Kidney (tissue), 14 donors: ENCODE data around the gene SLC25A12. TPM values are rescaled to one million over a fixed set of nuclear protein-coding genes. Genes with fewer than 3 reads are reported as not detected.
"Not testable (repeated sequence)": the region's sequence is repeated elsewhere in the genome, so short reads cannot be mapped to it uniquely, and the experiment has no call there.

Experiments
- DNase-seq, 5 donors: peaks; one replicate each; pipeline ENCODE4 v3.0.0-alpha.2; 2013 to 2020
- FAIRE-seq: peaks from 2 replicates; lab custom pipeline; 2012; peaks lifted over from hg19 to GRCh38; lab: Jason Lieb, UNC
- H3K27ac ChIP-seq, 2 donors: one replicate each; pipeline ENCODE4 v1.7.0; 2013; ENCODE audit warnings: low read depth in 2 of 2, low read length in 2 of 2, inconsistent platforms in 1 of 2
- H3K27me3 ChIP-seq: one replicate; pipeline ENCODE4 v1.7.1; 2013; ENCODE audit warnings: low read length, inconsistent platforms; ENCODE audit not compliant: control insufficient read depth, insufficient read depth
- H3K36me3 ChIP-seq, 3 donors: one replicate each; pipeline versions ENCODE4 v1.7.0 to v1.7.1; 2013; ENCODE audit warnings: low read length in 3 of 3, control low read depth in 1 of 3, inconsistent platforms in 1 of 3; ENCODE audit not compliant: insufficient read depth in 3 of 3, control insufficient read depth in 2 of 3
- H3K4me1 ChIP-seq, 3 donors: one replicate each; pipeline versions ENCODE4 v1.7.0 to v1.7.1; 2013; ENCODE audit warnings: low read length in 3 of 3, inconsistent platforms in 1 of 3, low read depth in 1 of 3; ENCODE audit not compliant: control insufficient read depth in 2 of 3, insufficient read depth in 2 of 3
- H3K4me3 ChIP-seq, 3 donors: one replicate each; pipeline versions ENCODE4 v1.7.0 to v1.8.1; 2013; ENCODE audit warnings: low read length in 3 of 3, control low read depth in 1 of 3, inconsistent platforms in 1 of 3
- H3K9ac ChIP-seq, 3 donors: one replicate each; pipeline versions ENCODE4 v1.7.0 to v1.7.1; 2013; ENCODE audit warnings: low read length in 3 of 3, control low read depth in 1 of 3, inconsistent platforms in 1 of 3
- H3K9me3 ChIP-seq, 3 donors: one replicate each; pipeline versions ENCODE4 v1.7.0 to v1.7.1; 2013; ENCODE audit warnings: low read length in 3 of 3, control low read depth in 1 of 3, inconsistent platforms in 1 of 3; ENCODE audit not compliant: control insufficient read depth in 2 of 3, insufficient read depth in 1 of 3
- CTCF ChIP-seq: IDR thresholded peaks from 3 replicates; pipeline ENCODE4 v1.5.1; 2012; ENCODE audit warnings: mild to moderate bottlenecking, moderate library complexity, borderline replicate concordance; ENCODE audit not compliant: insufficient read depth; ENCODE audit errors: extremely low read depth
- intact Hi-C: fragments of 100-400 bp; cut with DNase I; formaldehyde crosslinking; loops from one replicate; pipeline ENCODE4 v1.11.1; 2022
- polyA plus RNA-seq: library from polyadenylated mRNA; stranded (reverse); fragments of 350-450 nt; fragmentation: Illumina TruSeq; extraction: RNeasy Lipid Tissue Mini Kit (QIAGEN cat#74804); gene quantifications from one replicate; pipeline ENCODE4 v1.2.3, GENCODE V29; 2014; ENCODE audit warnings: low read depth, low replicate concordance; ENCODE audit not compliant: insufficient read depth
- total RNA-seq: library from RNA; stranded (reverse); fragmentation: NEBNext Ultra II Directional; extraction: Animal tissue kit (Norgen Biotek cat#: 25700); gene quantifications from one replicate; pipeline ENCODE4 v1.2.1, GENCODE V29; 2021
- donor health status: control.
- donor health status: control.
- donor health status: control.
- donor health status: control.
- donor health status: control.
- donor health status: DM: yes; HTN: yes; CAD: no.
- donor health status: Normal renal cell carcinoma (clear cell type).

The SLC25A12 gene
- total and polyA plus RNA-seq, 2 donors from 2014 or later: 21.8 to 24.8 TPM

- DNase-seq (no peak), FAIRE-seq (no peak)
- Histone ChIP-seq H3K27me3 (no peaks in the 10 kb centered on the region), H3K4me1 (no peaks in the 10 kb centered on the region), H3K9ac (no peak overlapping the region), H3K9me3 (peaks cover 0 to 2% (median 0%) of the 10 kb centered on the region in 3 donors), H3K4me3 (no peak overlapping the region), H3K36me3 (no peaks in the 10 kb centered on the region), H3K27ac (no peak overlapping the region)
- TF ChIP-seq CTCF: no peak
- intact Hi-C loops: no loop called here
Measured at GRCh38 chr2:171771463-171771862, 122.6 kb downstream of the SLC25A12 start.

- intact Hi-C loops: no loop called here
- no peak for TF ChIP-seq CTCF
- no peak for FAIRE-seq
Measured at GRCh38 chr2:171763602-171764001, 130.4 kb downstream of the SLC25A12 start.

GRCh38 chr2:171762879-171763573 lies 131.0 kb downstream of the SLC25A12 start:
- H3K36me3 ChIP-seq: peaks cover 0 to 2% (median 0%) of the 10 kb centered on the region in 3 donors
- no peak overlapping the region for H3K9ac ChIP-seq
- FAIRE-seq: no peak
- no peak overlapping the region for H3K4me3 ChIP-seq
- TF ChIP-seq CTCF: no peak
- no peaks in the 10 kb centered on the region for H3K27me3 ChIP-seq
- intact Hi-C loops: no loop called here
- no peaks in the 10 kb centered on the region for H3K4me1 ChIP-seq
- DNase-seq: no peak
- no peak overlapping the region for H3K27ac ChIP-seq
- no peaks in the 10 kb centered on the region for H3K9me3 ChIP-seq

More at GRCh38 chr2:171763602-171764001, 130.4 kb downstream of the SLC25A12 start:
- Histone ChIP-seq H3K4me1 (no peaks in the 10 kb centered on the region), H3K27ac (no peak overlapping the region), H3K9me3 (no peaks in the 10 kb centered on the region), H3K27me3 (no peaks in the 10 kb centered on the region), H3K9ac (no peak overlapping the region), H3K4me3 (no peak overlapping the region), H3K36me3 (peaks cover 0 to 2% (median 0%) of the 10 kb centered on the region in 3 donors)
- DNase-seq: no peak

- FAIRE-seq: not testable (repeated sequence)
Measured at GRCh38 chr2:171761176-171761575, 132.9 kb downstream of the SLC25A12 start.

GRCh38 chr2:171758762-171759161 lies 135.3 kb downstream of the SLC25A12 start:
- H3K9me3 ChIP-seq, intact Hi-C loops, H3K4me3 ChIP-seq, H3K4me1 ChIP-seq, H3K9ac ChIP-seq, H3K27ac ChIP-seq, H3K27me3 ChIP-seq, DNase-seq, FAIRE-seq, H3K36me3 ChIP-seq: not testable (repeated sequence)

More at GRCh38 chr2:171761176-171761575, 132.9 kb downstream of the SLC25A12 start:
- H3K4me1 ChIP-seq, intact Hi-C loops, H3K4me3 ChIP-seq, H3K9me3 ChIP-seq, H3K9ac ChIP-seq, DNase-seq, H3K36me3 ChIP-seq, H3K27me3 ChIP-seq, H3K27ac ChIP-seq: not testable (repeated sequence)
